ENCODE results near the gene DCLRE1C.

GRCh38 chr10:14918964-14919363 is 34.9 kb downstream of the DCLRE1C start:
- no peak for TF ChIP-seq SP1 (IDR thresholded peaks at IDR 0.05)
- TF ChIP-seq CTBP1 (IDR thresholded peaks at IDR 0.05; ENCODE audit: borderline replicate concordance), result no peak
- TF ChIP-seq FOXM1 (IDR thresholded peaks at IDR 0.05; ENCODE audit: borderline replicate concordance), result no peak
- TF ChIP-seq BHLHE40 (IDR thresholded peaks at IDR 0.05; ENCODE audit: borderline replicate concordance), result no peak
- TF ChIP-seq PKNOX1 (IDR thresholded peaks at IDR 0.05), result no peak
- TF ChIP-seq FOXK2 (IDR thresholded peaks at IDR 0.05), result no peak
- no peak for TF ChIP-seq SUZ12 (IDR thresholded peaks at IDR 0.05)
- no peak for TF ChIP-seq ARNT (IDR thresholded peaks at IDR 0.05)
- no peak for TF ChIP-seq L3MBTL2 (conservative IDR thresholded peaks at IDR 0.05)
- no peak for TF ChIP-seq ZNF384 (IDR thresholded peaks at IDR 0.05)

Data from HEK293T (cell line).